HFF-Myc (cell line): ENCODE data around the gene RNASEH2A.

Experiments
- DNase-seq: peaks from one replicate; pipeline ENCODE4 v3.0.0-alpha.2; 2011; ENCODE audit warnings: low read depth; ENCODE audit errors: extremely low read depth
- H3K4me3 ChIP-seq: replicated peaks from 2 replicates; pipeline ENCODE4 v1.5.1; 2011; ENCODE audit warnings: low read depth, mild to moderate bottlenecking, control low read depth, low read length
- CTCF ChIP-seq: IDR thresholded peaks from 2 replicates; pipeline ENCODE4 v1.5.1; 2012; ENCODE audit warnings: mild to moderate bottlenecking, low read depth, low read length, control low read depth; ENCODE audit errors: missing control alignments

Gene RNASEH2A

GRCh38 chr19:12786141-12786870 lies 20.1 kb upstream of the RNASEH2A start:
- TF ChIP-seq CTCF, result no peak
- DNase-seq, result no peak
- H3K4me3 ChIP-seq, result no peak overlapping the region

- TF ChIP-seq CTCF, result no peak
These were observed 19.4 kb upstream of the RNASEH2A start for GRCh38 chr19:12786952-12787351.

GRCh38 chr19:12787458-12787857 lies 18.9 kb upstream of the RNASEH2A start:
- TF ChIP-seq CTCF, result no peak
- H3K4me3 ChIP-seq, result no peak overlapping the region
- DNase-seq, result no peak

More at GRCh38 chr19:12786952-12787351, 19.4 kb upstream of the RNASEH2A start:
- DNase-seq, result no peak
- no peak overlapping the region for H3K4me3 ChIP-seq

- peak overlapping the region; percentile 31; the same call in 1 of the 2 replicates for H3K4me3 ChIP-seq
These were observed 18.2 kb upstream of the RNASEH2A start for GRCh38 chr19:12788042-12788681.

GRCh38 chr19:12788682-12789097 lies 17.7 kb upstream of the RNASEH2A start:
- DNase-seq, result no peak
- peak overlapping the region; percentile 31 for H3K4me3 ChIP-seq
- TF ChIP-seq CTCF, result no peak

More at GRCh38 chr19:12788042-12788681, 18.2 kb upstream of the RNASEH2A start:
- TF ChIP-seq CTCF, result no peak
- no peak for DNase-seq

- H3K4me3 ChIP-seq, result peak overlapping the region; percentile 31
- no peak for TF ChIP-seq CTCF
- DNase-seq, result no peak
These were observed 17.1 kb upstream of the RNASEH2A start for GRCh38 chr19:12789098-12789903.
